ENCODE measurements around the gene JUN.

JUN gene

GRCh38 chr1:58779801-58780382 lies 4.0 kb downstream of the JUN start:
- Mint-ChIP-seq H3K27me3 (peaks cover 8% of the 10 kb centered on the region), H3K27ac (ENCODE audit: low read depth) (peak overlapping the region; percentile 99), H3K36me3 (ENCODE audit: insufficient read depth) (peaks cover 53% of the 10 kb centered on the region), H3K9me3 (no peaks in the 10 kb centered on the region), H3K4me1 (peaks cover 32% of the 10 kb centered on the region), H3K4me3 (peak overlapping the region; percentile 89)
- DNase-seq (ENCODE audit: low spot score in 2 of 2) (no peak), ATAC-seq (replicated peaks; ENCODE audit: extremely low read depth, poor library complexity, severe bottlenecking) (no peak)

- Mint-ChIP-seq H3K27ac (ENCODE audit: low read depth) (no peak overlapping the region), H3K27me3 (peaks cover 8% of the 10 kb centered on the region), H3K9me3 (no peaks in the 10 kb centered on the region), H3K4me1 (peaks cover 32% of the 10 kb centered on the region), H3K4me3 (no peak overlapping the region), H3K36me3 (ENCODE audit: insufficient read depth) (peaks cover 46% of the 10 kb centered on the region)
- ATAC-seq (replicated peaks; ENCODE audit: extremely low read depth, poor library complexity, severe bottlenecking) (no peak), DNase-seq (ENCODE audit: low spot score in 2 of 2) (no peak)
Observed at GRCh38 chr1:58779059-58779754, 4.6 kb downstream of the JUN start.

- H3K27ac Mint-ChIP-seq (ENCODE audit: low read depth): no peak overlapping the region
- no peak for DNase-seq (ENCODE audit: low spot score in 2 of 2)
- H3K27me3 Mint-ChIP-seq: peaks cover 8% of the 10 kb centered on the region
- H3K36me3 Mint-ChIP-seq (ENCODE audit: insufficient read depth): peaks cover 39% of the 10 kb centered on the region
- no peaks in the 10 kb centered on the region for H3K9me3 Mint-ChIP-seq
- no peak overlapping the region for H3K4me3 Mint-ChIP-seq
- H3K4me1 Mint-ChIP-seq: peaks cover 29% of the 10 kb centered on the region
- no peak for ATAC-seq (replicated peaks; ENCODE audit: extremely low read depth, poor library complexity, severe bottlenecking)
Observed at GRCh38 chr1:58778385-58779000, 5.4 kb downstream of the JUN start.

- DNase-seq (ENCODE audit: low spot score in 2 of 2) (no peak), ATAC-seq (replicated peaks; ENCODE audit: extremely low read depth, poor library complexity, severe bottlenecking) (no peak)
- Mint-ChIP-seq H3K4me3 (no peak overlapping the region), H3K4me1 (peaks cover 9% of the 10 kb centered on the region), H3K36me3 (ENCODE audit: insufficient read depth) (no peaks in the 10 kb centered on the region), H3K27me3 (no peaks in the 10 kb centered on the region), H3K9me3 (no peaks in the 10 kb centered on the region), H3K27ac (ENCODE audit: low read depth) (no peak overlapping the region)
Observed at GRCh38 chr1:58774027-58774426, 9.8 kb downstream of the JUN start.

GRCh38 chr1:58773406-58773840 lies 10.4 kb downstream of the JUN start:
- DNase-seq (ENCODE audit: low spot score in 2 of 2) (no peak), ATAC-seq (replicated peaks; ENCODE audit: extremely low read depth, poor library complexity, severe bottlenecking) (no peak)
- Mint-ChIP-seq H3K27ac (ENCODE audit: low read depth) (no peak overlapping the region), H3K9me3 (no peaks in the 10 kb centered on the region), H3K36me3 (ENCODE audit: insufficient read depth) (no peaks in the 10 kb centered on the region), H3K4me3 (no peak overlapping the region), H3K27me3 (no peaks in the 10 kb centered on the region), H3K4me1 (peaks cover 9% of the 10 kb centered on the region)

- no peak overlapping the region for H3K4me3 Mint-ChIP-seq
- H3K27me3 Mint-ChIP-seq: no peaks in the 10 kb centered on the region
- no peaks in the 10 kb centered on the region for H3K9me3 Mint-ChIP-seq
- no peak overlapping the region for H3K27ac Mint-ChIP-seq (ENCODE audit: low read depth)
- no peak for ATAC-seq (replicated peaks; ENCODE audit: extremely low read depth, poor library complexity, severe bottlenecking)
- peaks cover 9% of the 10 kb centered on the region for H3K4me1 Mint-ChIP-seq
- no peaks in the 10 kb centered on the region for H3K36me3 Mint-ChIP-seq (ENCODE audit: insufficient read depth)
- DNase-seq (ENCODE audit: low spot score in 2 of 2): no peak
Observed at GRCh38 chr1:58769809-58770320, 14.0 kb downstream of the JUN start.

GRCh38 chr1:58768971-58769808 lies 14.7 kb downstream of the JUN start:
- Mint-ChIP-seq H3K9me3 (no peaks in the 10 kb centered on the region), H3K27ac (ENCODE audit: low read depth) (no peak overlapping the region), H3K4me3 (no peak overlapping the region), H3K4me1 (peaks cover 9% of the 10 kb centered on the region), H3K36me3 (ENCODE audit: insufficient read depth) (no peaks in the 10 kb centered on the region), H3K27me3 (no peaks in the 10 kb centered on the region)
- ATAC-seq (replicated peaks; ENCODE audit: extremely low read depth, poor library complexity, severe bottlenecking) (no peak), DNase-seq (ENCODE audit: low spot score in 2 of 2) (peak in 1 of 2 donors; percentile 28)

GRCh38 chr1:58768191-58768731 lies 15.6 kb downstream of the JUN start:
- Mint-ChIP-seq H3K36me3 (ENCODE audit: insufficient read depth) (no peaks in the 10 kb centered on the region), H3K4me1 (peaks cover 3% of the 10 kb centered on the region), H3K4me3 (no peak overlapping the region), H3K27ac (ENCODE audit: low read depth) (no peak overlapping the region), H3K9me3 (no peaks in the 10 kb centered on the region), H3K27me3 (no peaks in the 10 kb centered on the region)
- DNase-seq (ENCODE audit: low spot score in 2 of 2) (no peak), ATAC-seq (replicated peaks; ENCODE audit: extremely low read depth, poor library complexity, severe bottlenecking) (no peak)

- no peaks in the 10 kb centered on the region for H3K36me3 Mint-ChIP-seq (ENCODE audit: insufficient read depth)
- no peak overlapping the region for H3K4me3 Mint-ChIP-seq
- ATAC-seq (replicated peaks; ENCODE audit: extremely low read depth, poor library complexity, severe bottlenecking) (no peak), DNase-seq (ENCODE audit: low spot score in 2 of 2) (no peak)
- H3K9me3 Mint-ChIP-seq: no peaks in the 10 kb centered on the region
- no peaks in the 10 kb centered on the region for H3K4me1 Mint-ChIP-seq
- H3K27me3 Mint-ChIP-seq: no peaks in the 10 kb centered on the region
- H3K27ac Mint-ChIP-seq (ENCODE audit: low read depth): no peak overlapping the region
Observed at GRCh38 chr1:58767143-58767542, 16.7 kb downstream of the JUN start.

GRCh38 chr1:58765441-58765840 lies 18.4 kb downstream of the JUN start:
- Mint-ChIP-seq H3K4me1 (no peaks in the 10 kb centered on the region), H3K27ac (ENCODE audit: low read depth) (no peak overlapping the region), H3K4me3 (no peak overlapping the region), H3K36me3 (ENCODE audit: insufficient read depth) (peaks cover 2% of the 10 kb centered on the region), H3K27me3 (no peaks in the 10 kb centered on the region), H3K9me3 (no peaks in the 10 kb centered on the region)
- no peak for DNase-seq (ENCODE audit: low spot score in 2 of 2)
- ATAC-seq (replicated peaks; ENCODE audit: extremely low read depth, poor library complexity, severe bottlenecking): no peak

- H3K27ac Mint-ChIP-seq (ENCODE audit: low read depth): no peak overlapping the region
- DNase-seq (ENCODE audit: low spot score in 2 of 2) (no peak), ATAC-seq (replicated peaks; ENCODE audit: extremely low read depth, poor library complexity, severe bottlenecking) (no peak)
- H3K27me3 Mint-ChIP-seq: no peaks in the 10 kb centered on the region
- H3K36me3 Mint-ChIP-seq (ENCODE audit: insufficient read depth): peaks cover 2% of the 10 kb centered on the region
- H3K4me1 Mint-ChIP-seq: no peaks in the 10 kb centered on the region
- H3K9me3 Mint-ChIP-seq: no peaks in the 10 kb centered on the region
- H3K4me3 Mint-ChIP-seq: no peak overlapping the region
Observed at GRCh38 chr1:58765006-58765405, 18.8 kb downstream of the JUN start.

- no peak overlapping the region for H3K4me3 Mint-ChIP-seq
- H3K27me3 Mint-ChIP-seq: no peaks in the 10 kb centered on the region
- ATAC-seq (replicated peaks; ENCODE audit: extremely low read depth, poor library complexity, severe bottlenecking) (no peak), DNase-seq (ENCODE audit: low spot score in 2 of 2) (no peak)
- H3K9me3 Mint-ChIP-seq: no peaks in the 10 kb centered on the region
- H3K4me1 Mint-ChIP-seq: no peaks in the 10 kb centered on the region
- H3K36me3 Mint-ChIP-seq (ENCODE audit: insufficient read depth): peaks cover 2% of the 10 kb centered on the region
- no peak overlapping the region for H3K27ac Mint-ChIP-seq (ENCODE audit: low read depth)
Observed at GRCh38 chr1:58764294-58764978, 19.4 kb downstream of the JUN start.
